Medulla oblongata (tissue), 1 donor: ENCODE measurements around the gene FAM9C.
"Not testable (repeated sequence)": the region's sequence is repeated elsewhere in the genome, so short reads cannot be mapped to it uniquely, and the experiment has no call there.

ENCODE experiments used
- DNase-seq: peaks from one replicate; pipeline ENCODE4 v3.0.0-alpha.2; 2015; ENCODE audit errors: extremely low spot score

Gene FAM9C

DNA sequence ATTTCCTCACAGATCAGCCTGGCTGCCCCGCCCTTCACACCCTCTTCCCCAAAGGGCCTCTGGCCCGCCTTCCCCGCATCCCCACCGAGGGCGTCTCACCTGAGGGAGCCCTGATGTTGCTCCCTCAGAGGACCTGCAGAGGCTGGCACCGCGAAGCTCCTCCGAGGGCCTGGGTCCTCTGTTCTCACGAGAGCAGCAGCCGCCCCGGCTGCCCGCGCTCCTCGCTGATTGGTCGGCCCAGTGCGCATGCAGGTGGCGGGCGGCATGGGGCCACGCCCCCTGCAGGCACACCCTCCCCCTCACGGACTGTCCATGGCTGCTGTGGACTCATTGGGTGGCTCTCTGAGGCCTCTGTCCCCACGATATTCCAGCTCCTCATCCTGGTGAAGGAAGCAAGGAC, at the start of gene FAM9C:
TSS of gene FAM9C (minus strand) at position 180 of the 400 bp plus-strand sequence. CDS start 831 bp downstream, outside the sequence.
- no peak for DNase-seq

DNA sequence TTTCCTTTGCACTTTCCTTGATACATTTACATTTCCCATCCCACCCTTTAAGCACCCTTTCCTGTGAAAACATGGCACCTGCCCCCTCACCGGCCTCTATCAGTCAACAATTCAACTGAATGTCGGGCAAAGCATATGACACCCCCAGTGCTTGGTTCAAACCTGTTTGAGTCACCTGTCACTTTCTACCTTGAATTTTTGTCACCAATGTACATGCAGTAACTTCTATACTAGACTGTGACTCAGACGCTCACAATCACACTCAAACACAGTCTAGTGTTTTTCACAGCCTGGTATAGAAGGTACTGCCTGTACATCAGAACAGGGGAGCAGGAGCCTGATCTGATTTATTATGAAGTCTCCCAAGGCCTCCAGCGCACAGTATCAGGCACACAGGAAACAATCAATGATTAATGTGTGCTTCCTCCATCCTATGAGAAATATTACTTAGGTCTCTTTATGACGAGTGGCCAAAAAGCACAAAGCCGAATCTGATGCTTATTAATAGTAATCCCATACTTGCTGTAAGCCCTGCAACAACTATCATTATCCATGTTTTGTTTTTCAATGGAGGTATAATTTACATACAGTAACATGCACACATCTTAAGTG, 49.2 kb upstream of the FAM9C start:
- no peak for DNase-seq

DNA sequence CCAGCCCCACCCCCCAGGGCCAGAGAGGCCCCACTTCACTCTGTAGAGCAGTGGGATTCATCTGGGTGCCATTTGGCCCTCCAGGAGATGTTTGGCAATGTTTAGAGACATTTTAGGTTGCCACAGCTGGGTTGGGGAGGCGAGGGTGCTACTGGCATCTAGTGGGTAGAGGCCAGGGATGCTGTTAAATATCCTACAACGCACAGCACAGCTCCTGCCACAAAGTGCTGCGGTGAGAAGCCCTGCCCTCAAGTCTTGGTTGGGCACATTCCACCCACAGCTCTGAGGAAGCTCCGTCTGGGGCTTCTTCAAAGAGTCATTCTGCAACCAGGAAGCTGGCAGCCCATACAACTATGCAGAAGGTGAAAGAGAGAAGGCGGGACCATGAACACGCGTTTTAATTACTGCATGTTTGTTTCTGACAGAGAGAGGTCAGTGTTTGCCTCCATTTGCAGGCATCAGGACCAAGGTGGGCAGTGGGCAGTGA, 48.1 kb upstream of the FAM9C start:
- peak; percentile 60 for DNase-seq

DNA sequence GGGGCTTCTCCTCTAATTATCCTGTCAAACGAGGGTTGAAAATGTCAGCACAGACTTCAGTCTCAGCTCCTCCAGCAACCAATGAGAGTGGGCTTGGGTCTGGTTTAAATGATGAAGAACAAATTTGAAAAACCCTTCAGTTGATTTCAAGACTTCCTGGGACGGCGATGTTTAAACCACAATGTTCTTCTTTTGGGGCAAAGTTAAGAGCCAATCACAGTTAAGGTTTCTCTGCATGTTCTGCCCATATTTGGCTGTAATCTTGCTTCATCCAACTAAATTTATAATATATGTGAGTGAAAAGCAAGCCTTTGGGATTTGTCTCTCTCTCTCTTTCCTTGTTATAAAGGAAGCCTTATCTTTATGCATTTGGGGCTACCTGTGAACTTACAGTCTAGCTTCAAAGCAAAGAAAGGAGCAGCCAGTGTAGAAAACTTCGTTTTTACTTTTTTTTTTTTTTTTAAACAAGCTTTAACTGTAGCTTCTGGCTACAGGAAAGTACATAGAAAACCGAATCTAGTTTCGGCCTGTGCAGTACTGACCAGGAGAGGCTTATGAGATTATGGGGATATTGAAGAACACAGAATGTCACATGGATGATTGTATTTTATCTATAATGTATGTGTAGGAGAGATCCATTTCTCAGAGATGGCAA, 46.8 kb upstream of the FAM9C start:
- DNase-seq = no peak

DNA sequence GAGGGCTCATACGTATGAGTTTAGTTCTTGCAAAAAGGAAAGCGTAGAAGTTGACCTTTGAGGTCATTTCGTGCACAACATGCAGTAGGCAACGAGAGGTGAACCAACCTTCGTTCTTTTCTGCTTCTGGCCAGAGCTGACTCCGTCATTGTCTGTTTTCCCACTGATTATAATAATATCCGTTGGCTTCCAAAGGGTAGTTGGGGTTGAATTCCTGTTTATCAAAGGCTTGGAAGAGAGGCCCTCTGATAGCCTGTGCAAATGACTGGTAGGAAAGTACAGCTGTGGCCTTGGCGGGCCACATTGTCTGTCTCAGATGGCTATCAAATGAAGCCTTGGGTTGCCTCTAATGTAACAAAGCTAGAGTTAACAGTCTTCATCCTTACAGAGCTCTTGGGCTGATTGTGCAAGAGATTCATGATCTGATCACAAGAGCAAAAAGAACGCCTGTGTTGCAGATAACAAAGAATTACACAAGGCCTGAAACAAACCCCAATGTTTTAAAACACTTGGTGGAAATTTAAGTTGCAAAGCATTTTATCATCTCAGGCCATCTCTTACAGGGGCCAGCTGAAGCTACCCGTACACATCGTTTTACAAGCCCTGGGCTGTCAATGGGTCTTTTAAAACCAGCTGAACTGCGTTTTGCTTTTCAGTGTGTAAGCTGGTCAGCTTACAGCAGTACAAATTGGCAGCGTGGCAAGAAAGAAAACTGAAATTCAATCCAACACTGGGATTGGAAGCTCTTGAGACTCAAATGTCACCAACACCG, 46.1 kb upstream of the FAM9C start:
- peak; percentile 49 for DNase-seq

DNA sequence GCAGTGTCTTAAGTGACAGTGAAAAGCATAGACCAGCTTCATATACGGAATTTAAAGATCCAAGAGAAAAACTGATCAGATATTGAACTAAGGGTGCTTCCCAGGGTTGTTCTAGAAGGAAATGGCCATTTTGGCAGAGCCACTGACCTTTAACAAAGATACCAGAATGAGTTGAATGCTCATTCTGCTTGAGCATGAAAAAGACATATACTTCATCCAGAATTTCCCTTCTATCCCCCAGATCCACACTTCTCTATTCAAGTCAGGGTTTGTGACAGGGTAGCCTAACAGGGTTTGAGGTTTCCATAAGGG, 45.6 kb upstream of the FAM9C start:
- no peak for DNase-seq

DNA sequence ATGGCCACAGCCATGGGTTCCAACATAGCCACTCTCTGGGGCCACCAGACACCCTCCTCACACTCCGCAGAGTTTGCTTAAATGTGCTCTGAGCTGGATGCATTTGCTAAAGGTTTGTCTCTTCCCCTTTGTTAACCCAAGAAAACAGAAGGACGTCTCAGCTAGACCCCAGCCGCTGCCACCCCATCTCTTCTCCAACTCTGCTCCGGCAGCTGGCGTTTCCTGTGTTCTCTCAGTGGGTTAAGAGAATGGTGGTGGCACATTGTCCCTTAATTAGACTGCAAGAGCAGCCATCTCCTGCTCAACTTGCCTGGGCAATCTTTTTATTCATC, 43.7 kb upstream of the FAM9C start:
- DNase-seq = no peak

DNA sequence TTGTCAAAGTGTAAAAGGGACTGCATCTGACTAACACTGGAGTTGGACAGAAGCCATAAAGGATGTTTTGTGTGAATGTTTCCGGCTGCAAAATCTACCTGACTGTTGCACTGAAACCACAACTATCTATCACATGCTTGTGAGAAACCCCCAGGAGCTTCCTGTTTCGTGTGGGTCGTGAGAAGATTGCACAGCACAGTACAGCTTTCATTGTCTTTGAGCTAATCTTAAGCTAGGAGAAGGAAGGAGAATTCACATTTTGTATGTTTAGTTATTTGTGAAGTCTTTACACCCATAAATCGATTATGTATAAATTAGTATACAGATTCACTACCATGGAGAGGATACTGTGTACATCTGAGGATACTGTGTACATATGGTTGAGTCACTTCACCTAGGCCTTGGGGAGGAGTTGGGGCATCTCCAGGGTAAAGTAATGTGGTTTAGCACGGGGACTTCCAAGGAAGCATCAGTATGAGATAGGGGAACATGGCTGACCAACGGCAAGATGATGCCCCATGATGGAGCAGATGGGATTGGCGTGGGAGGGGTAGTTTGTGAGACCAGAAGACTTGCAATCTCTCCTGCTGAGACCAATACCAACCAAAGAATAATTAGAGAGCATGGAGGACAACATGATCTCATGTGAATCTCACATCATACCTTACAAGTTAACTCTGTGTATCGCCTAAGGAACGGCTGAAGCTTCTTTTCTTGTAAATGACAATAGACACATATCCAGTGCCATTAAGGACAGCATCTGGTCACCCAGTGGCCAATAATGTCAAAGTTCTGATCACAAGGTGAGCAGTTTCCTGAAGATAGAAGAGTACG, 43.1 kb upstream of the FAM9C start:
- DNase-seq = peak; percentile 41

DNA sequence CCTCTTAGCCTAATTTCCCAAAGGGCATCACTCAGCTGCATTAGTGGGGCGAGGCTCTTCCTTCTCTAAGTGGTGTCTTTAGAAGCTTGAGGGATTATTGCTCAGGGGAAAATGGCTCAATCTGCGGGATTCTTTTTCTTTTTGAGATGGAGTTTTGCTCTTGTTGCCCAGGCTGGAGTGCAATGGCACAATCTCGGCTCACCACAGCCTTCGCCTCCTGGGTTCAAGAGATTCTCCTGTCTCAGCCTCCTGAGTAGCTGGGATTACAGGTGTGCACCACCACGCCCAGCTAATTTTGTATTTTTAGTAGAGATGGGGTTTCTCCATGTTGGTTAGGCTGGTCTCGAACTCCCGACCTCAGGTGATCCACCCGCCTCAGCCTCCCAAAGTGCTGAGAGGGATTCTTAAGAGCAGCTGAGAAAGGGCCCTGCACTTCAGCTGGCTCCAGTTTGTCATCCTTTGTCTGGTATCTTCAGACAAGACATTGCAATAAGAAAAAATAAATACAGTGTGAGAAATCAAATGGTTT, 42.4 kb upstream of the FAM9C start:
- not testable (repeated sequence) for DNase-seq

DNA sequence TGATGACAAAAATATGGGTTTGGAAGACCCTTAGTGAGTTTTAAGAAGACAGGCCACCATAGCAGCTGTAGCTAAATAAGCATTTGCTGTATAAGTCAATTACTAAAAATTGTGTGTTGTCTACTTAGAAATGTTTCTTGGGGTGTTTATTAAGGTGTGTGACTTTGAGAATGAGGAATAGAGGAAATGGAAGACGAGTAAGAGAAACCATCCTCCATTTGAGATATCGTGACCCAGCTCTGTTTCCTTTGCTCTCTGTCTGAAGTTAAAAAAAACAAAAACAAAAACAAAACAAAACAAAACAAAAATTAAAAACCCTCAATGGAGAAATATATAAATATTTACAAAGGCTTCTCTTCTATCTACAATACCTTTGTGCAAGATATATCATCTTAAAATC, 41.7 kb upstream of the FAM9C start:
- DNase-seq = no peak

DNA sequence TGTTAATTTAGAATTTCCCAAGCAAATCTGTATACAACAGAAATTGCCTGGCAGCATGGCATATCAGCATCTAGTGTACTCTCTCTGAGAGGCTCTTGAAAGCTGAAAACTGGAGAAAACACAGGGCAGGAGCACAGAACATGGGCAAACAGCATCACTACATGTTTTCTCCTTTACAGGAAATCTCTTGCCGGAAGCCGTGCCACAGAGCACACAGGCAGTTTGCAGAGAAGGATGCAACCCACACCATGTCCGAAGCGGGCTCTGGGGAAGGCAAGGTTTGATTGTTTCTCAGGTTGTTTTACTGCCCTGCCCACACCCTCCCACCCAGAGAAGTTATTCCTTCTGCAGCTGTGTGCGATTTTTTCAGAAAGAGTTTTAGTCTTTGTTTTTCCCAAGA, 41.1 kb upstream of the FAM9C start:
- DNase-seq = no peak

DNA sequence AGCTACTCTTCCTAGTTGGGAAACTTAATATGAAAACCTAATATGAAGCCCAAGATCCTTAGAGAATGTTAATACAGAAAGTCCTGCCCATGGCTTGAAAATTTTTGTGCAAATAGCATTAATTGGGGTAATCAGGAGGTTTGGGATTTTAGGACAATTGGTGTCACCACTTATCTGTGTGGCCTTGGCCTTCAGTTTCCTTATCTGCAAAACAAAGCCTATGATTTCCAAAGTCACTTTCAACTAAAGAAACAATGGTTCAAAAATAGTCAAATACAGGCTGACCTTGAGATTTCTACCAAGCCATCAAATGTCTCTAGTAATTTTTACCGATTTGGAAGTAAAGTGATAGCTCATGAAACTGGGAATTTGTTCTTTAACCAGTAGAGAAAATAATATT, 40.2 kb upstream of the FAM9C start:
- DNase-seq = no peak

DNA sequence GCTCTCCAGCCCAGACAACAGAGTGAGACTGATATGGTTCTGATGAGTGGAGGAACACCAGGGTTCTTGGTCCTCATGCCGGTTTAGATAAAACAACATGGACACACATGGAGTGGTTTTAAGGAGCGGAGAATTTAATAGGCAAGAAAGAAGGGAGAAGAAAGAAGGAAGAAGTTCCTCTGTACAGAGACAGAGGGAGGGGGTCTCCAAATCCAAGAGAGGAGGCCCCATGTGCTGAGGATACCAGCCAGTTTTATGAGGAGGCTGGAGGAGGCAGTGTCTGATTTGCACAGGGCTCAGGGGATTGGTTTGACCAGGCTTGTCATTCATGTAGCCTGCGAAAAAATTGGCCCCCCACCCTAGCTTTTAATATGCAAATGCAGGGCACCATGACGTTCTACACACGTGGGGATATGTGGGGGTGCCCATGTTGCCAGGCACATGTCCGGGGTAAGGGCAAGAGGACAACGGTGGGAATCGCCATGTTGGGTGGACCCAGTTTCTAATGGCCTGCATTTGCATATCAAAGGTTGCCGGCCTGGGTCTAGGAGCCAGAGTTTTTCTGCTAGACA, 39.4 kb upstream of the FAM9C start:
- DNase-seq = not testable (repeated sequence)

DNA sequence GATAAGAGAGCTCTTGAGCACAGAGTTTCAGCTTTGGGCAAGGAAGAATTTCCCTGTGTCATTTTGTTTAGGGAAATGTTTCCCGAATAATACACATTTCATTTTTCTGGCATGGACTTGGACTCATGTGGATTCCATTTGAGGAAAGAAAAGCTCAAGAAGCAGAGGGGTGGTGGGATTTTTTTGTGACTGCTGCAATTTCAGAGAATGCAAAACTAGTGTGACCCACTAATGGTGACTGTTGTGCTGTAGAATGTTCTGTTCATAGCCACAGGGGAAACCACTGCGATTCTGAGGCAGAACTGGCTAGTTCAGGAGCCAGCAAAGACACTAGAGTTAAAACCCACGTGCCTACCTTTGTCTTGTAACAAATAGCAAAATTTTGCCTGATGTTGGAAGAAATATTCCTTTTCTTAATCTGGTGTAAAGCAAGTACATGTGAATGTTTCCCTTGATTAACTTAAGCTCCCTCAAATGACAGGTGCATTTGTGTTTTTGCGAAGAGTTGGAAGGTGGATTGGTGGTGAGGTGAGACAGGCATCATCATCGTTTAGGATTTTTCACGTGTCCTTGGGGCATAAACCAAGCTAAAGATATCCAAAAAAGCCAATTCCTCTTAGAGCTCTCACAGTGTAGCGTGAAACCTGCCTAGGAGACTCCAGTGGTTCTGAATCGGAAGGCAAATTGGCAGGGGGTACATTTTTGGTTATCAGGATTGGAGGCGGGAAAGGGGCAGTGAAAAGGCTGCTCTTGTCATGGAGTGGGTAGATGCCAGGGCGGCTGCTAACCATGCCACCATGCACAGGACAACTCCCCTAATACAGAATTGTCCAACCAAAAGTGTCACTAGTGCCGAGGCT, 38.0 kb upstream of the FAM9C start:
- DNase-seq = no peak

DNA sequence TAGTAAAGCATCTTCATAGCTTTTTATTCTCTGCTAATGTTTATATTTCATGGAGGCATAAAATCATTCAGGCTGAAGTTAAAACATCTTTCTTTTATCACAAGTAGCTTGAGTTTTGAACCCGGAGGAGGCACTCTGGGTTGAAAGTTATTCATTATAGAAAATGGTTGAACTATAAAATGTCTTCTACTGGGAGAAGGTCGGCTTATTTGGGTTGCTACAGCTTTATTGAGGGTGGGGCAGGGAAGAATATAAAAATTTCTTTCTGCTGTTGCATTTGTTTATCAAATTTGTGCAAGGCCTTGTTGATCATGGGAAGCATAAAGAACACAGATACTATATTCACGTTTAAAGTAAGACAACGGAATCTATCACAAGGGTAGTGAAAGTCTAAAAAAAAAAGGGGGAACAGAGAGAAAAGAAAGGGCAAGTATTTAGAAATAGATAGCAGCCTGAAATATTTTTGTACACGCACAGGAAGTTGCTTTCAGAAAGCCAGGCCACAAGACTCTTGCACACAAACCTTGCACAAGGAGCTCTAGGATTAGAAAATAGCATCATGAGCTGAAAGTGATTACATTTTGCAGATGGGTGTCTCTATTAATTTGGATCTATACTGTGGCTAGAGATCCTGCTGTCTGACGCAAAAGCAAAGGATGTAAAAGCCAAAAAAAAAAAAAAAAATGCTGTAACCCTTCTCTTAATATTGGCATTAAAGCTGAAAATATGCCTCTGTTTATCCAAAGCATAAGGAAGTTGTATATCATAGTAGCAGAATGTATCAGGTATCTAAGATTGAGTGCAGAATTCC, 37.2 kb upstream of the FAM9C start:
- DNase-seq = peak; percentile 48

DNA sequence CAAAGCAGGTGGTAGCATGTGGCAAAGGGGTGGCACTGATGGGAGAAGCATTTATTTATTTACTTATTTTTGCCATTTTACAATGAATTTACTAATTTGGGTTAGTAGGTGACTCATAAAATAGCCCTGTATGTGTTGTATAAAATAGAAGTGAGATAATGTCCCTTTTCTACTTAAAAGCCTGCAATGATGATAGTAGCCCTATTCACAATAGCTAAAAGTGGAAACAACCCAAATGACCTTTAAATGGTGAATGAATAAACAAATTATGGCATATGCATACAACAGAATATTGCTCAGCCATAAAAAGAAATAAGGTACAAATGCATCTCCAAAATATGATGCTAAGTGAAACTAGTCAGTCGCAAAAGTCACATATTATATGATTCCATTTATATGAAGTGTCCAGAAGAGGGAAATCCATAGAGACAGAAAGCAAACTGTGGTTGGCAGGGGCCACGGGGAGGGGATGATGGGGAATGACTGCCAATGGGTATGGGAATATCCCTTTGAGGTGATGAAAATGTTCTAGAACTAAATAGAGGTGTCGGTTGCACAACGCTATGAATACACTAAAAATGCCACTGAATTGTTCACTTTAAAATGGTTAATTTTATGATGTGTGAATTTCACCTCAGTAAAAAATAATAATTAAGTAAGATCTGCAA, 35.8 kb upstream of the FAM9C start:
- no peak for DNase-seq

DNA sequence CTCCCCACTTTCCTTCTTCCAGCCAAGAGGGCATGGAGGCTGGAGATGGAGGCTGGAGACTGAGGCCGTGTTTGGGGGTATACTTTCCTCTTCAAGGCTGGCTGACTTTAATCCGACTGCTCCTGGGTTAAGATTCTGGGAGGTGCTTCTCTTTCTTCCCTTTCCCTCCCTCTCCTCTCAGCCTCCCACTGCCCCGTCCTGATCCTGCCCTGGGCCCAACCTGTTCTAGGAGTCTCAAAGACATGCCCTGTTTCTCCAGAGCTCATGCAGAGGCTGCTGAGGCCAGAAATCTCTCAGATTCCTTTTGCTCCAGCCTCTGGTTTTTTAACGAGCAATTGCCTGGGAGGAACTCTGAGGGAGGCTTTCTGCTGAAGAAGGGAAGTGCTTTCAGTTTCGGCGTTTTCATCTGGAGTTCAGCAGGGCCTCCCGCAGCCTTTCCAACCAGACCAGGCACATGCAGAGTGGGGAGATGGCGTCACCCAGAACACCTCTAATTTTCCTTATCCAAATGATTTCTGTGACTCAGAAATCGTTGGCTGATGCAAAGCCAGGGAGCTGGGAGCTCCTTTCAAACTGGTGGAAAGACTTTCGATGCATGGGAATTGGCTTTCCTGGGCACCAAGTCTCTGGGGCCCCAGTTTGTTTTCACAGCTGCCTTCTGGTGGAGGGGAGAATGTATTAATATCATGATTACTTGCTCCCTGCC, 34.5 kb upstream of the FAM9C start:
- peak; percentile 32 for DNase-seq

DNA sequence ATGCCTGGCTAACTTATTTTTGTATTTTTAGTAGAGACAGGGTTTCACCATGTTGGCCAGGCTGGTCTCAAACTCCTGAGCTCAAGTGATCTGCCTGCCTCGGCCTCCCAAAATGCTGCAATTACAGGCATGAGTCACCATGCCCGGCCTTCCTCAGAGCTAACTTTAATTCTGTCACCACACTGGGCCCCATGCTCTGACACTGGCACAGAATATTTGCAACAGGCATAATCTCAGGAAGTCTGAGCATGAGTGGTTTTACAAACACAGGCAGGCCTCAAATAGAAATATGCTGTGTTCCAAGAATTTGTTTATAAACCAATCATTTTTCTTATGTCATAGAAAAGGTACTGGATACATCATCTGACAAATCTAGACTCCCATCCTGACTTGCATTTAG, 32.7 kb upstream of the FAM9C start:
- no peak for DNase-seq
